H1 (cell line): ENCODE results near the gene CA7. TPM values are rescaled to one million over a fixed set of nuclear protein-coding genes. Genes with fewer than 3 reads are reported as not detected.

ENCODE experiments used
- CTCF ChIA-PET: fragments of 300-600 bp; sonication (Branson Sonifier 250); formaldehyde crosslinking; loops from one replicate; lab custom pipeline; 2021; ENCODE audit not compliant: partially characterized antibody; lab: Charles Lee
- POLR2A ChIA-PET: fragments of 300-600 bp; sonication (Branson Sonifier 250); formaldehyde crosslinking; loops from one replicate; lab custom pipeline; 2021; ENCODE audit warnings: inconsistent platforms; ENCODE audit not compliant: partially characterized antibody; lab: Charles Lee
- DNase-seq, 2 experiments: peaks; one replicate each; pipeline versions ENCODE4 v3.0.0 to v3.0.0-alpha.2; 2010 to 2022; ENCODE audit warnings: low spot score in 2 of 2, low read depth in 1 of 2, mixed read lengths in 1 of 2
- FAIRE-seq: peaks from 2 replicates; lab custom pipeline; 2011; peaks lifted over from hg19 to GRCh38; lab: Jason Lieb, UNC
- H2AFZ ChIP-seq: 2 replicates; pipeline ENCODE4 v1.8.1; 2012; ENCODE audit warnings: low read length, inconsistent platforms
- H2AK5ac ChIP-seq: 2 replicates; pipeline ENCODE4 v1.6.1; 2013; ENCODE audit warnings: low read depth, low read length
- H2BK120ac ChIP-seq: replicated peaks from 2 replicates; pipeline ENCODE3; 2013; ENCODE audit warnings: low read depth, low read length, inconsistent platforms
- H2BK12ac ChIP-seq: 2 replicates; pipeline ENCODE4 v1.6.1; 2013; ENCODE audit warnings: low read depth, low read length
- H2BK15ac ChIP-seq: 2 replicates; pipeline ENCODE4 v1.6.1; 2013; ENCODE audit warnings: low read length
- H2BK20ac ChIP-seq: 2 replicates; pipeline ENCODE4 v1.6.1; 2013; ENCODE audit warnings: low read length
- H2BK5ac ChIP-seq: 2 replicates; pipeline ENCODE4 v1.6.1; 2013; ENCODE audit warnings: low read depth, low read length
- H3K14ac ChIP-seq: 2 replicates; pipeline ENCODE4 v1.6.1; 2013; ENCODE audit warnings: inconsistent platforms; ENCODE audit not compliant: insufficient read length
- H3K18ac ChIP-seq: 2 replicates; pipeline ENCODE4 v1.6.1; 2013; ENCODE audit warnings: low read length; ENCODE audit errors: extremely low read depth
- H3K23ac ChIP-seq: 2 replicates; pipeline ENCODE4 v1.6.1; 2013; ENCODE audit warnings: inconsistent platforms; ENCODE audit not compliant: insufficient read length
- H3K23me2 ChIP-seq: 2 replicates; pipeline ENCODE4 v1.6.1; 2013; ENCODE audit warnings: low read depth, low read length
- H3K27ac ChIP-seq: 2 replicates; pipeline ENCODE4 v1.6.1; 2011; ENCODE audit warnings: low read depth, low read length, inconsistent platforms
- H3K27me3 ChIP-seq, 4 experiments: replicated peaks in 1 of 4; 1 replicate in 1 of 4; 2 replicates in 3 of 4; pipeline versions ENCODE4 v1.6.1 to v1.8.1; 2011 to 2013; ENCODE audit warnings: low read length in 3 of 4, mild to moderate bottlenecking in 3 of 4, inconsistent platforms in 2 of 4, mixed read lengths in 2 of 4, moderate library complexity in 1 of 4; ENCODE audit not compliant: control insufficient read depth in 3 of 4, insufficient read depth in 3 of 4; ENCODE audit errors: extremely low read depth in 1 of 4
- H3K36me3 ChIP-seq, 4 experiments: 2 replicates each; pipeline versions ENCODE4 v1.6.1 to v1.8.1; 2011 to 2013; ENCODE audit warnings: mild to moderate bottlenecking in 4 of 4, low read length in 3 of 4, moderate library complexity in 2 of 4, control low read depth in 1 of 4, inconsistent platforms in 1 of 4; ENCODE audit not compliant: insufficient read depth in 4 of 4, control insufficient read depth in 2 of 4
- H3K4ac ChIP-seq: replicated peaks from 2 replicates; pipeline ENCODE3; 2013; ENCODE audit warnings: low read length, low read depth, mixed read lengths, inconsistent platforms; ENCODE audit not compliant: insufficient read length
- H3K4me1 ChIP-seq, 4 experiments: replicated peaks in 1 of 4; 1 replicate in 1 of 4; 2 replicates in 3 of 4; pipeline versions ENCODE4 v1.6.1 to v1.8.1; 2011 to 2013; ENCODE audit warnings: low read length in 3 of 4, inconsistent platforms in 2 of 4, mixed read lengths in 1 of 4; ENCODE audit not compliant: insufficient read depth in 4 of 4, control insufficient read depth in 3 of 4
- H3K4me2 ChIP-seq, 2 experiments: 2 replicates each; pipeline versions ENCODE4 v1.6.1 to v1.8.1; 2011 to 2013; ENCODE audit warnings: low read depth in 2 of 2, low read length in 2 of 2, control low read depth in 1 of 2, inconsistent platforms in 1 of 2, mild to moderate bottlenecking in 1 of 2; ENCODE audit not compliant: insufficient read depth in 1 of 2
- H3K4me3 ChIP-seq, 4 experiments: fragments of 200-600, 300-600 bp in 1 of 4; sonication (generic), shearing (Covaris generic), sonication (Bioruptor Twin) in 1 of 4; 2 replicates each; pipeline versions ENCODE4 v1.5.1 to v1.8.1; 2011 to 2016; ENCODE audit warnings: low read length in 4 of 4, low read depth in 3 of 4, control low read depth in 2 of 4, inconsistent platforms in 2 of 4, mild to moderate bottlenecking in 2 of 4, mixed read lengths in 1 of 4, moderate library complexity in 1 of 4; ENCODE audit not compliant: insufficient read depth in 2 of 4; ENCODE audit errors: extremely low read depth in 1 of 4
- H3K56ac ChIP-seq: replicated peaks from 2 replicates; pipeline ENCODE3; 2013; ENCODE audit warnings: low read depth, mild to moderate bottlenecking, mixed read lengths, low read length, inconsistent platforms; ENCODE audit not compliant: insufficient read length
- H3K79me1 ChIP-seq: 2 replicates; pipeline ENCODE4 v1.6.1; 2013; ENCODE audit warnings: low read depth, low read length, control low read depth
- H3K79me2 ChIP-seq, 2 experiments: 2 replicates each; pipeline versions ENCODE4 v1.6.1 to v1.8.1; 2012 to 2013; ENCODE audit warnings: low read length in 2 of 2, mild to moderate bottlenecking in 2 of 2, inconsistent platforms in 1 of 2; ENCODE audit not compliant: insufficient read depth in 2 of 2, control insufficient read depth in 1 of 2
- H3K9ac ChIP-seq, 4 experiments: replicated peaks in 1 of 4; 1 replicate in 1 of 4; 2 replicates in 3 of 4; pipeline versions ENCODE4 v1.6.1 to v1.8.1; 2011 to 2013; ENCODE audit warnings: low read depth in 3 of 4, low read length in 3 of 4, control low read depth in 2 of 4, mild to moderate bottlenecking in 2 of 4, moderate library complexity in 2 of 4, inconsistent platforms in 1 of 4; ENCODE audit errors: extremely low read depth in 1 of 4
- H3K9me3 ChIP-seq, 2 experiments: 2 replicates each; pipeline versions ENCODE4 v1.6.1 to v1.8.1; 2012 to 2013; ENCODE audit warnings: mild to moderate bottlenecking in 2 of 2, moderate library complexity in 2 of 2, control low read depth in 1 of 2, inconsistent platforms in 1 of 2, low read depth in 1 of 2, low read length in 1 of 2, mixed read lengths in 1 of 2; ENCODE audit not compliant: insufficient read depth in 2 of 2
- H4K20me1 ChIP-seq, 2 experiments: replicated peaks in 1 of 2; 2 replicates each; pipeline versions ENCODE3 to v1.8.1; 2011 to 2013; ENCODE audit warnings: inconsistent platforms in 2 of 2, low read length in 2 of 2, mild to moderate bottlenecking in 1 of 2; ENCODE audit not compliant: insufficient read depth in 2 of 2, control insufficient read depth in 1 of 2
- H4K5ac ChIP-seq: 2 replicates; pipeline ENCODE4 v1.6.1; 2013; ENCODE audit warnings: low read length, low read depth, mixed read lengths, inconsistent platforms; ENCODE audit not compliant: insufficient read length
- H4K8ac ChIP-seq: 2 replicates; pipeline ENCODE4 v1.8.0; 2013; ENCODE audit warnings: mild to moderate bottlenecking, moderate library complexity, low read length, inconsistent platforms; ENCODE audit not compliant: insufficient read depth; ENCODE audit errors: extremely low read depth
- H4K91ac ChIP-seq: replicated peaks from 2 replicates; pipeline ENCODE3; 2013; ENCODE audit warnings: low read length, mixed read lengths, inconsistent platforms; ENCODE audit not compliant: insufficient read length
- KDM1A ChIP-seq: fragments of 200-600, 300-600 bp; sonication (generic); IDR thresholded peaks from 2 replicates; pipeline ENCODE4 v1.7.1; 2016; ENCODE audit warnings: mild to moderate bottlenecking, low read length, borderline replicate concordance
- NRF1 ChIP-seq: IDR thresholded peaks from 2 replicates; pipeline ENCODE4 v1.6.1; 2011; ENCODE audit warnings: mild to moderate bottlenecking, low read depth, low read length, improper control_type of control experiment
- POLR2AphosphoS5 ChIP-seq: IDR thresholded peaks from 2 replicates; pipeline ENCODE4 v1.6.1; 2011; ENCODE audit warnings: low read depth, low read length
- WGBS, 2 experiments: shearing (Covaris generic) in 1 of 2; methylation state at CpG; one replicate each; pipeline versions ENCODE4 v1.1.6 to v1.1.7; 2013 to 2015; ENCODE audit warnings: low lambda C conversion rate in 2 of 2, mixed read lengths in 2 of 2, inconsistent platforms in 1 of 2, low coverage in 1 of 2, missing lambda C conversion rate in 1 of 2; ENCODE audit not compliant: insufficient replicate concordance in 2 of 2, insufficient coverage in 1 of 2, insufficient read length in 1 of 2; ENCODE audit errors: extremely low coverage in 1 of 2, missing lambda C conversion rate in 1 of 2; 5-methylcytosine and 5-hydroxymethylcytosine counted together
- polyA plus RNA-seq, 7 experiments: library from polyadenylated mRNA; depleted of rRNA in 3 of 7; stranded (reverse) in 5 of 7; unstranded in 2 of 7; fragments of >200 nt in 5 of 7; fragments of 200-250 nt in 2 of 7; gene quantifications; 1 replicate in 5 of 7; 2 replicates in 1 of 7; 4 replicates in 1 of 7; pipeline versions ENCODE4 v1.2.1 to v1.2.3, GENCODE V29; 2011 to 2013; ENCODE audit warnings: missing spikeins in 2 of 7, mixed read lengths in 2 of 7
- total RNA-seq: library from RNA; stranded (reverse); fragmentation: NEBNext Ultra II Directional; extraction: Animal tissue kit (Norgen Biotek cat#: 25700); gene quantifications from 2 replicates; pipeline ENCODE4 v1.2.1, GENCODE V29; 2021

The CA7 gene
- total and polyA plus RNA-seq, 2 of the 8 experiments (the other 6 are each of a cell fraction or from before 2014, with no cell fraction given): 1.7 to 2.7 TPM

- H3K36me3 ChIP-seq: no peaks in the 10 kb centered on the region
- ChIA-PET POLR2A (interaction anchor here (1.1 to 1.4 kb wide), 3 partner anchors 9 to 31 kb away, joined by 3 read pairs; no protein-coding TSS in a partner anchor), CTCF (interaction anchor here (0.6 to 13.4 kb wide), 7 partner anchors 13 to 84 kb away, joined by 3 to 162 read pairs (median 4); partner anchors contain the start of gene NAE1)
- no peak overlapping the region for H2BK5ac ChIP-seq
- H3K18ac ChIP-seq: no peak overlapping the region
- H3K9me3 ChIP-seq: no peaks in the 10 kb centered on the region
- H3K79me2 ChIP-seq: no peaks in the 10 kb centered on the region
- H3K27me3 ChIP-seq: peaks cover 14 to 45% (median 36%) of the 10 kb centered on the region in 4 experiments
- no peak overlapping the region for H3K4ac ChIP-seq
- no peak overlapping the region for H4K8ac ChIP-seq
- no peak overlapping the region for H2BK120ac ChIP-seq
- peaks cover 0 to 2% (median 0%) of the 10 kb centered on the region in 4 experiments; a peak in 3 of 7 replicates for H3K4me1 ChIP-seq
- H3K56ac ChIP-seq: no peak overlapping the region
- H2BK15ac ChIP-seq: no peak overlapping the region
- H3K23ac ChIP-seq: no peak overlapping the region
- H3K27ac ChIP-seq: no peak overlapping the region
- TF ChIP-seq NRF1 (no peak), POLR2AphosphoS5 (no peak), KDM1A (no peak)
- 0 out of 2 replicates have a peak overlapping the region, but pooled peaks have one; percentile 4 for H2AK5ac ChIP-seq
- H3K4me2 ChIP-seq: no peak overlapping the region
- no peak overlapping the region for H4K91ac ChIP-seq
- no peaks in the 10 kb centered on the region for H3K79me1 ChIP-seq
- H3K14ac ChIP-seq: no peak overlapping the region
- H2AFZ ChIP-seq: no peak overlapping the region
- FAIRE-seq (no peak), DNase-seq (no peak)
- no peak overlapping the region for H3K4me3 ChIP-seq
- H4K5ac ChIP-seq: no peak overlapping the region
- no peak overlapping the region for H3K9ac ChIP-seq
- H2BK12ac ChIP-seq: no peak overlapping the region
- no peak overlapping the region for H2BK20ac ChIP-seq
- WGBS, 2 experiments: 94% methylated on average over 6 of the region's 6 CpGs; no CpG with 5 or more reads in 1 of the 2 experiments
- peaks cover 0 to 3% of the 10 kb centered on the region in 2 experiments for H4K20me1 ChIP-seq
- H3K23me2 ChIP-seq: peaks cover 12% of the 10 kb centered on the region
Observed at GRCh38 chr16:66846831-66847230, 2.6 kb downstream of the CA7 start.
